Keratinocyte (primary cell): ENCODE measurements around the gene KLHL3.

Experiments used
- EZH2 ChIP-seq: IDR thresholded peaks from one replicate; pipeline ENCODE4 v1.6.1; 2012; ENCODE audit warnings: inconsistent platforms, mild to moderate bottlenecking, low read length, moderate library complexity
- TF ChIP-seq, protein P1 (sequence below), 3 experiments: IDR thresholded peaks in 1 of 3; conservative IDR thresholded peaks in 1 of 3; optimal IDR thresholded peaks in 1 of 3; 2 replicates in 2 of 3; 3 replicates in 1 of 3; pipeline versions ENCODE3 to v1.5.1; 2011; ENCODE audit warnings: low read length in 3 of 3, mild to moderate bottlenecking in 3 of 3, moderate library complexity in 2 of 3, control low read depth in 1 of 3, inconsistent platforms in 1 of 3; ENCODE audit not compliant: insufficient read depth in 2 of 3; ENCODE audit errors: extremely low read depth in 1 of 3

DNA sequence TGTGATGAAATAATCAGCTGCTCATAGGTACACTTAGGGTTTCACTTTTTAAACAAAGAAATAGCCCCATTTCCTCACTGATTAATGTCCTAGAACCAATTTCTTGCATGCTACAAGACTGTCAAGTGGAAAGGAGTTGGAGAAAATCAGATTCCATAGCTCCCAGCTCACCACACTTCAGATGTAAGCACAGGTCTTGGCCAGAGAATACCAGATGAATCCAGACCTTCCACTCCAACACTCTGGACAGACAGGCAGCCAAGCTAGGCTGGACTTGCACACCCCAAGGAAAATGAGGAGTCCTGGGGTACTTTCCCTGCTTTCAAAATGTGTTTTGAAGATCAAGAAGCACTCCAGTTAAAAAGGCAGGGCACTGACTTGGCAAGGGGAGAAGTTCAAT, 68.5 kb downstream of the KLHL3 start:
- TF ChIP-seq EZH2, result no peak
- TF ChIP-seq, protein P1, sequence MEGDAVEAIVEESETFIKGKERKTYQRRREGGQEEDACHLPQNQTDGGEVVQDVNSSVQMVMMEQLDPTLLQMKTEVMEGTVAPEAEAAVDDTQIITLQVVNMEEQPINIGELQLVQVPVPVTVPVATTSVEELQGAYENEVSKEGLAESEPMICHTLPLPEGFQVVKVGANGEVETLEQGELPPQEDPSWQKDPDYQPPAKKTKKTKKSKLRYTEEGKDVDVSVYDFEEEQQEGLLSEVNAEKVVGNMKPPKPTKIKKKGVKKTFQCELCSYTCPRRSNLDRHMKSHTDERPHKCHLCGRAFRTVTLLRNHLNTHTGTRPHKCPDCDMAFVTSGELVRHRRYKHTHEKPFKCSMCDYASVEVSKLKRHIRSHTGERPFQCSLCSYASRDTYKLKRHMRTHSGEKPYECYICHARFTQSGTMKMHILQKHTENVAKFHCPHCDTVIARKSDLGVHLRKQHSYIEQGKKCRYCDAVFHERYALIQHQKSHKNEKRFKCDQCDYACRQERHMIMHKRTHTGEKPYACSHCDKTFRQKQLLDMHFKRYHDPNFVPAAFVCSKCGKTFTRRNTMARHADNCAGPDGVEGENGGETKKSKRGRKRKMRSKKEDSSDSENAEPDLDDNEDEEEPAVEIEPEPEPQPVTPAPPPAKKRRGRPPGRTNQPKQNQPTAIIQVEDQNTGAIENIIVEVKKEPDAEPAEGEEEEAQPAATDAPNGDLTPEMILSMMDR (optimal IDR thresholded peaks at IDR 0.05 in 1 of 3, IDR thresholded peaks at IDR 0.05 in 1 of 3, conservative IDR thresholded peaks at IDR 0.05 in 1 of 3; ENCODE audit: extremely low read depth in 1 of 3, insufficient read depth in 2 of 3, low read length in 3 of 3), result no peak
